ENCODE data around the gene GAL3ST2. TPM values are rescaled to one million over a fixed set of nuclear protein-coding genes. Genes with fewer than 3 reads are reported as not detected.

The GAL3ST2 gene
- total and polyA plus RNA-seq, 4 donors: 0.03 to 0.33 (median 0.23) TPM; not detected in 1

- Histone ChIP-seq H3K9me3 (ENCODE audit: control insufficient read depth in 4 of 4, low read length in 3 of 4) (no peaks in the 10 kb centered on the region), H3K9ac (ENCODE audit: low read depth in 1 of 2, low read length in 2 of 2) (no peak overlapping the region), H3K27ac (ENCODE audit: low read depth in 1 of 2, low read length in 2 of 2) (no peak overlapping the region), H3K36me3 (ENCODE audit: control insufficient read depth in 4 of 4, insufficient read depth in 3 of 4, low read depth in 1 of 4, low read length in 3 of 4) (peaks cover 0 to 48% (median 13%) of the 10 kb centered on the region in 4 donors), H3K4me1 (ENCODE audit: control insufficient read depth in 4 of 4, insufficient read depth in 4 of 4, low read length in 3 of 4) (no peaks in the 10 kb centered on the region), H3K27me3 (ENCODE audit: control insufficient read depth in 4 of 4, insufficient read depth in 4 of 4, low read length in 3 of 4) (no peaks in the 10 kb centered on the region), H3K4me3 (ENCODE audit: low read depth in 1 of 3, low read length in 3 of 3) (no peak overlapping the region)
- 78% methylated on average over 22 of the region's 22 CpGs for WGBS
- no peak for TF ChIP-seq EGR1 (IDR thresholded peaks at IDR 0.05; ENCODE audit: low read depth in 2 of 2)
- no peak for TF ChIP-seq ATF3 (IDR thresholded peaks at IDR 0.05)
- no peak for TF ChIP-seq RXRA (IDR thresholded peaks at IDR 0.05)
- TF ChIP-seq NR2F2 (IDR thresholded peaks at IDR 0.05): peak; percentile 23
- no peak for TF ChIP-seq FOXA2 (IDR thresholded peaks at IDR 0.05)
- DNase-seq (ENCODE audit: low spot score): no peak
These were observed 26.4 kb upstream of the GAL3ST2 start for GRCh38 chr2:241750076-241750840.

DNA sequence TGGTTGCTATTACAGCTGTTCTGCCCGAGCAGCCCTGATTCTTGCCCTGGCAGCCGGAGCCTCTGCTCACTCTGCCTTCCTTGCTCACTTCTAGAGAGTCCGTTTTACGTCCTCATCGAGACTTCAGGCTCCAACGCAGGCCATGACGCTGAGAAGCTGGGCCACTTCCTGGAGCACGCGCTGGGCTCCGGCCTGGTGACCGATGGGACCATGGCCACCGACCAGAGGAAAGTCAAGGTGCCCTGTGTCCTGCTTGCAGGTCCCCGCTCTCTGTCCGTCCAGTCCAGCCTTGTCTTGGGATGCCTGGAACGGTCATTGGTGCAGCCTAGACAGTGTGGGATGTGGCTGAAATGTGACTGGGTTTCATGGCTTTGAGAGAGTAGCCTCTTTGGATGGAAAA is 25.5 kb upstream of the GAL3ST2 start:
- H3K27ac ChIP-seq (ENCODE audit: low read depth in 1 of 2, low read length in 2 of 2): no peak overlapping the region
- H3K9ac ChIP-seq (ENCODE audit: low read depth in 1 of 2, low read length in 2 of 2): no peak overlapping the region
- H3K4me3 ChIP-seq (ENCODE audit: low read depth in 1 of 3, low read length in 3 of 3): no peak overlapping the region
- TF ChIP-seq, protein P1, sequence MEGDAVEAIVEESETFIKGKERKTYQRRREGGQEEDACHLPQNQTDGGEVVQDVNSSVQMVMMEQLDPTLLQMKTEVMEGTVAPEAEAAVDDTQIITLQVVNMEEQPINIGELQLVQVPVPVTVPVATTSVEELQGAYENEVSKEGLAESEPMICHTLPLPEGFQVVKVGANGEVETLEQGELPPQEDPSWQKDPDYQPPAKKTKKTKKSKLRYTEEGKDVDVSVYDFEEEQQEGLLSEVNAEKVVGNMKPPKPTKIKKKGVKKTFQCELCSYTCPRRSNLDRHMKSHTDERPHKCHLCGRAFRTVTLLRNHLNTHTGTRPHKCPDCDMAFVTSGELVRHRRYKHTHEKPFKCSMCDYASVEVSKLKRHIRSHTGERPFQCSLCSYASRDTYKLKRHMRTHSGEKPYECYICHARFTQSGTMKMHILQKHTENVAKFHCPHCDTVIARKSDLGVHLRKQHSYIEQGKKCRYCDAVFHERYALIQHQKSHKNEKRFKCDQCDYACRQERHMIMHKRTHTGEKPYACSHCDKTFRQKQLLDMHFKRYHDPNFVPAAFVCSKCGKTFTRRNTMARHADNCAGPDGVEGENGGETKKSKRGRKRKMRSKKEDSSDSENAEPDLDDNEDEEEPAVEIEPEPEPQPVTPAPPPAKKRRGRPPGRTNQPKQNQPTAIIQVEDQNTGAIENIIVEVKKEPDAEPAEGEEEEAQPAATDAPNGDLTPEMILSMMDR (IDR thresholded peaks at IDR 0.05; ENCODE audit: low read depth, low read length, missing input control): peak; percentile 1
- no peak for TF ChIP-seq ATF3 (IDR thresholded peaks at IDR 0.05)
- no peaks in the 10 kb centered on the region for H3K27me3 ChIP-seq (ENCODE audit: control insufficient read depth in 4 of 4, insufficient read depth in 4 of 4, low read length in 3 of 4)
- DNase-seq (ENCODE audit: low spot score): no peak
- no peaks in the 10 kb centered on the region for H3K9me3 ChIP-seq (ENCODE audit: control insufficient read depth in 4 of 4, low read length in 3 of 4)
- H3K4me1 ChIP-seq (ENCODE audit: control insufficient read depth in 4 of 4, insufficient read depth in 4 of 4, low read length in 3 of 4): no peaks in the 10 kb centered on the region
- WGBS: 91% methylated on average over 15 of the region's 15 CpGs
- H3K36me3 ChIP-seq (ENCODE audit: control insufficient read depth in 4 of 4, insufficient read depth in 3 of 4, low read depth in 1 of 4, low read length in 3 of 4): peaks cover 2 to 50% (median 8%) of the 10 kb centered on the region in 4 donors

DNA sequence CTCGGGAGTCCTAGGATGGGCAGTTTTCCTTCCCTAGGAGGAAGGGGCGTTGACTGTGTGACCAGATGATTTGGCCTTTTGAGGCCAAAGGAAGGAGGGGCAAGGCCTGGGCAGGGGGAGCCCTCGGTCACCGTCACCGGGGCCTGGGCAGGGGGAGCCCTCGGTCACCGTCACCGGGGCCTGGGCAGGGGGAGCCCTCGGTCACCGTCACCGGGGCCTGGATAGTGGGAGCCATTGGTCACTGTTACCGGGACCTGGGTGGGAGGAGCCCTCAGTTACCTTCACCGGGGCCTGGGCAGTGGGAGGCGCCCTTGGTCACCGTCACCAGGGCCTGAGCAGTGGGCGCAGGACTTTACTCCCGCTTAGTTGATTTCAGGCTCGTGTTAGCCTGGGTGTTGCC is 24.8 kb upstream of the GAL3ST2 start:
- Histone ChIP-seq H3K9me3 (ENCODE audit: control insufficient read depth in 4 of 4, low read length in 3 of 4) (no peaks in the 10 kb centered on the region), H3K4me3 (ENCODE audit: low read depth in 1 of 3, low read length in 3 of 3) (no peak overlapping the region), H3K27ac (ENCODE audit: low read depth in 1 of 2, low read length in 2 of 2) (no peak overlapping the region), H3K36me3 (ENCODE audit: control insufficient read depth in 4 of 4, insufficient read depth in 3 of 4, low read depth in 1 of 4, low read length in 3 of 4) (peaks cover 3 to 52% (median 11%) of the 10 kb centered on the region in 4 donors), H3K4me1 (ENCODE audit: control insufficient read depth in 4 of 4, insufficient read depth in 4 of 4, low read length in 3 of 4) (no peaks in the 10 kb centered on the region), H3K27me3 (ENCODE audit: control insufficient read depth in 4 of 4, insufficient read depth in 4 of 4, low read length in 3 of 4) (no peaks in the 10 kb centered on the region), H3K9ac (ENCODE audit: low read depth in 1 of 2, low read length in 2 of 2) (no peak overlapping the region)
- DNase-seq (ENCODE audit: low spot score): no peak
- WGBS: 96% methylated on average over 18 of the region's 18 CpGs
- TF ChIP-seq GABPA (IDR thresholded peaks at IDR 0.05 in 1 of 2, conservative IDR thresholded peaks at IDR 0.05 in 1 of 2): no peak
- no peak for TF ChIP-seq RAD21 (IDR thresholded peaks at IDR 0.05)
- TF ChIP-seq YY1 (IDR thresholded peaks at IDR 0.05): no peak
- TF ChIP-seq ZBTB33 (IDR thresholded peaks at IDR 0.05): no peak
- no peak for TF ChIP-seq HNF4A (conservative IDR thresholded peaks at IDR 0.05)
- TF ChIP-seq RXRA (IDR thresholded peaks at IDR 0.05): no peak
- TF ChIP-seq, protein P1 (IDR thresholded peaks at IDR 0.05; ENCODE audit: low read depth, low read length, missing input control): no peak
- TF ChIP-seq, protein P2, sequence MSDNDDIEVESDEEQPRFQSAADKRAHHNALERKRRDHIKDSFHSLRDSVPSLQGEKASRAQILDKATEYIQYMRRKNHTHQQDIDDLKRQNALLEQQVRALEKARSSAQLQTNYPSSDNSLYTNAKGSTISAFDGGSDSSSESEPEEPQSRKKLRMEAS (IDR thresholded peaks at IDR 0.05): no peak
- TF ChIP-seq EGR1 (IDR thresholded peaks at IDR 0.05; ENCODE audit: low read depth in 2 of 2): no peak
- no peak for TF ChIP-seq FOXA1 (IDR thresholded peaks at IDR 0.05)
- no peak for TF ChIP-seq NR2F2 (IDR thresholded peaks at IDR 0.05)
- TF ChIP-seq JUND (IDR thresholded peaks at IDR 0.05): no peak
- TF ChIP-seq, protein P3, sequence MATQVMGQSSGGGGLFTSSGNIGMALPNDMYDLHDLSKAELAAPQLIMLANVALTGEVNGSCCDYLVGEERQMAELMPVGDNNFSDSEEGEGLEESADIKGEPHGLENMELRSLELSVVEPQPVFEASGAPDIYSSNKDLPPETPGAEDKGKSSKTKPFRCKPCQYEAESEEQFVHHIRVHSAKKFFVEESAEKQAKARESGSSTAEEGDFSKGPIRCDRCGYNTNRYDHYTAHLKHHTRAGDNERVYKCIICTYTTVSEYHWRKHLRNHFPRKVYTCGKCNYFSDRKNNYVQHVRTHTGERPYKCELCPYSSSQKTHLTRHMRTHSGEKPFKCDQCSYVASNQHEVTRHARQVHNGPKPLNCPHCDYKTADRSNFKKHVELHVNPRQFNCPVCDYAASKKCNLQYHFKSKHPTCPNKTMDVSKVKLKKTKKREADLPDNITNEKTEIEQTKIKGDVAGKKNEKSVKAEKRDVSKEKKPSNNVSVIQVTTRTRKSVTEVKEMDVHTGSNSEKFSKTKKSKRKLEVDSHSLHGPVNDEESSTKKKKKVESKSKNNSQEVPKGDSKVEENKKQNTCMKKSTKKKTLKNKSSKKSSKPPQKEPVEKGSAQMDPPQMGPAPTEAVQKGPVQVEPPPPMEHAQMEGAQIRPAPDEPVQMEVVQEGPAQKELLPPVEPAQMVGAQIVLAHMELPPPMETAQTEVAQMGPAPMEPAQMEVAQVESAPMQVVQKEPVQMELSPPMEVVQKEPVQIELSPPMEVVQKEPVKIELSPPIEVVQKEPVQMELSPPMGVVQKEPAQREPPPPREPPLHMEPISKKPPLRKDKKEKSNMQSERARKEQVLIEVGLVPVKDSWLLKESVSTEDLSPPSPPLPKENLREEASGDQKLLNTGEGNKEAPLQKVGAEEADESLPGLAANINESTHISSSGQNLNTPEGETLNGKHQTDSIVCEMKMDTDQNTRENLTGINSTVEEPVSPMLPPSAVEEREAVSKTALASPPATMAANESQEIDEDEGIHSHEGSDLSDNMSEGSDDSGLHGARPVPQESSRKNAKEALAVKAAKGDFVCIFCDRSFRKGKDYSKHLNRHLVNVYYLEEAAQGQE (IDR thresholded peaks at IDR 0.05): no peak
- TF ChIP-seq HNF4G (IDR thresholded peaks at IDR 0.05): no peak
- TF ChIP-seq FOXA2 (IDR thresholded peaks at IDR 0.05): no peak
